B cell (primary cell): ENCODE data around the gene ALOX12.

Experiments
- CTCF ChIP-seq: fragments of 200-600 bp; IDR thresholded peaks from one replicate; pipeline ENCODE4 v1.8.0; 2022; ENCODE audit warnings: antibody characterized with exemption, mild to moderate bottlenecking
- EZH2 ChIP-seq: IDR thresholded peaks from 2 replicates; pipeline ENCODE4 v1.6.1; 2012; ENCODE audit warnings: borderline replicate concordance, low read depth, mild to moderate bottlenecking, moderate library complexity, low read length; ENCODE audit not compliant: insufficient read depth, poor library complexity, severe bottlenecking

- TF ChIP-seq CTCF, result no peak
- no peak for TF ChIP-seq EZH2
Observed at GRCh38 chr17:7026471-7027115, 30.7 kb downstream of the ALOX12 start.
